Tibial artery (tissue), 4 donors: ENCODE results near the gene IGF2R.
"Not testable (repeated sequence)": the region's sequence is repeated elsewhere in the genome, so short reads cannot be mapped to it uniquely, and the experiment has no call there.

Experiments used
- DNase-seq, 2 donors: peaks; one replicate each; pipeline ENCODE4 v3.0.0-alpha.2; 2019
- H3K27ac ChIP-seq, 2 donors: fragments of 200-600 bp; sonication (generic) in 1 of 2; 1 replicate in 1 of 2; 2 replicates in 1 of 2; pipeline ENCODE4 v1.5.1; 2018 to 2019; ENCODE audit warnings: mild to moderate bottlenecking in 1 of 2
- H3K27me3 ChIP-seq, 2 donors: fragments of 200-600 bp; sonication (generic) in 1 of 2; one replicate each; pipeline versions ENCODE4 v1.5.1 to v1.6.0; 2016 to 2019
- H3K36me3 ChIP-seq, 3 donors: fragments of 200-600 bp; sonication (generic) in 2 of 3; one replicate each; pipeline ENCODE4 v1.5.1; 2016 to 2019; ENCODE audit warnings: mild to moderate bottlenecking in 2 of 3
- H3K4me1 ChIP-seq, 4 donors: fragments of 200-600 bp; sonication (generic) in 2 of 4; 1 replicate in 3 of 4; 2 replicates in 1 of 4; pipeline ENCODE4 v1.5.1; 2016 to 2019
- H3K4me3 ChIP-seq, 2 donors: fragments of 200-600 bp; sonication (generic) in 1 of 2; 1 replicate in 1 of 2; 2 replicates in 1 of 2; pipeline ENCODE4 v1.5.1; 2018 to 2019; ENCODE audit warnings: mild to moderate bottlenecking in 2 of 2
- H3K9me3 ChIP-seq, 3 donors: fragments of 200-600 bp; sonication (generic) in 1 of 3; one replicate each; pipeline ENCODE4 v1.5.1; 2016 to 2019
- CTCF ChIP-seq, 2 experiments: fragments of 200-600 bp in 1 of 2; fragments of 450-650 bp in 1 of 2; IDR thresholded peaks; one replicate each; pipeline ENCODE4 v1.5.1; 2017 to 2019; ENCODE audit warnings: antibody characterized with exemption in 2 of 2, mild to moderate bottlenecking in 1 of 2, moderate library complexity in 1 of 2
- intact Hi-C: fragments of 100-400 bp; cut with DNase I; formaldehyde crosslinking; loops from one replicate; pipeline ENCODE4 v1.15.0; 2023; ENCODE audit warnings: low total_unique reads

The IGF2R gene

GRCh38 chr6:160110586-160111123 is 141.8 kb downstream of the IGF2R start:
- intact Hi-C loops, result no loop called here
- peaks cover 4 to 31% (median 24%) of the 10 kb centered on the region in 3 donors for H3K36me3 ChIP-seq

GRCh38 chr6:160111806-160112205 is 142.9 kb downstream of the IGF2R start:
- peak in 1 of 2 donors; percentile 24 for DNase-seq
- Histone ChIP-seq H3K36me3 (peaks cover 0 to 22% (median 17%) of the 10 kb centered on the region in 3 donors), H3K27me3 (no peaks in the 10 kb centered on the region), H3K27ac (no peak overlapping the region), H3K4me1 (no peaks in the 10 kb centered on the region), H3K4me3 (no peak overlapping the region), H3K9me3 (no peaks in the 10 kb centered on the region)
- TF ChIP-seq CTCF (IDR thresholded peaks at IDR 0.05), result no peak
- intact Hi-C loops, result no loop called here

More at GRCh38 chr6:160110586-160111123, 141.8 kb downstream of the IGF2R start:
- no peaks in the 10 kb centered on the region for H3K27me3 ChIP-seq
- DNase-seq, result no peak
- no peak overlapping the region for H3K27ac ChIP-seq
- no peaks in the 10 kb centered on the region for H3K9me3 ChIP-seq
- H3K4me1 ChIP-seq, result no peaks in the 10 kb centered on the region
- no peak for TF ChIP-seq CTCF (IDR thresholded peaks at IDR 0.05)
- H3K4me3 ChIP-seq, result no peak overlapping the region

- H3K36me3 ChIP-seq, result peaks cover 0 to 31% (median 12%) of the 10 kb centered on the region in 3 donors
- no peak for TF ChIP-seq CTCF (IDR thresholded peaks at IDR 0.05)
- intact Hi-C loops, result no loop called here
Measured at GRCh38 chr6:160112628-160113299, 143.9 kb downstream of the IGF2R start.

GRCh38 chr6:160114536-160114935 is 145.7 kb downstream of the IGF2R start:
- H3K27ac ChIP-seq, intact Hi-C loops, H3K4me1 ChIP-seq, H3K9me3 ChIP-seq, H3K27me3 ChIP-seq, H3K4me3 ChIP-seq: not testable (repeated sequence)
- peaks cover 0 to 32% (median 12%) of the 10 kb centered on the region in 3 donors for H3K36me3 ChIP-seq
- peak in 1 of 2 donors; percentile 47 for DNase-seq

More at GRCh38 chr6:160112628-160113299, 143.9 kb downstream of the IGF2R start:
- Histone ChIP-seq H3K9me3 (no peaks in the 10 kb centered on the region), H3K27ac (no peak overlapping the region), H3K4me1 (no peaks in the 10 kb centered on the region), H3K27me3 (no peaks in the 10 kb centered on the region), H3K4me3 (no peak overlapping the region)
- peak in 1 of 2 donors; percentile 33 for DNase-seq

- Histone ChIP-seq H3K27me3 (no peaks in the 10 kb centered on the region), H3K27ac (no peak overlapping the region), H3K9me3 (no peaks in the 10 kb centered on the region), H3K4me3 (no peak overlapping the region), H3K36me3 (peaks cover 0 to 23% (median 8%) of the 10 kb centered on the region in 3 donors), H3K4me1 (no peaks in the 10 kb centered on the region)
- intact Hi-C loops, result no loop called here
- DNase-seq, result peak in 1 of 2 donors; percentile 10
- no peak for TF ChIP-seq CTCF (IDR thresholded peaks at IDR 0.05)
Measured at GRCh38 chr6:160115421-160115820, 146.5 kb downstream of the IGF2R start.

GRCh38 chr6:160116411-160116810 is 147.5 kb downstream of the IGF2R start:
- Histone ChIP-seq H3K4me1 (no peaks in the 10 kb centered on the region), H3K9me3 (no peaks in the 10 kb centered on the region), H3K27ac (no peak overlapping the region), H3K36me3 (peaks cover 0 to 18% (median 7%) of the 10 kb centered on the region in 3 donors), H3K4me3 (no peak overlapping the region), H3K27me3 (no peaks in the 10 kb centered on the region)
- intact Hi-C loops, result no loop called here
- no peak for TF ChIP-seq CTCF (IDR thresholded peaks at IDR 0.05)
- DNase-seq, result peak in 1 of 2 donors; percentile 37
